HepG2 (cell line): Measurements from ENCODE around the gene SYNM. TPM values are rescaled to one million over a fixed set of nuclear protein-coding genes. Genes with fewer than 3 reads are reported as not detected.
A peak's percentile ranks its signal among the peaks of the same experiment; 100 is the strongest.

Experiments
- CAMTA2 ChIP-seq: sonication (generic); formaldehyde crosslinking; IDR thresholded peaks from 2 replicates; pipeline ENCODE4 v1.4.0; 2020; ENCODE audit warnings: mild to moderate bottlenecking, missing genetic modification reagents, borderline replicate concordance
- CBFB ChIP-seq: sonication (generic); formaldehyde crosslinking; IDR thresholded peaks from 2 replicates; pipeline ENCODE4 v1.4.0; 2020; ENCODE audit warnings: missing genetic modification reagents
- CENPT ChIP-seq: sonication (generic); formaldehyde crosslinking; IDR thresholded peaks from 2 replicates; pipeline ENCODE4 v1.8.0; 2022; ENCODE audit warnings: low read depth, mild to moderate bottlenecking, moderate library complexity, missing genetic modification reagents
- CHD2 ChIP-seq: IDR thresholded peaks from 2 replicates; pipeline ENCODE4 v1.6.1; 2011; ENCODE audit warnings: low read depth, low read length, improper control_type of control experiment
- DNMT3B ChIP-seq: conservative IDR thresholded peaks from 2 replicates; pipeline ENCODE4 v1.6.1; 2016; ENCODE audit warnings: missing biosample characterization, control low read depth
- DPF2 ChIP-seq: sonication (generic); formaldehyde crosslinking; IDR thresholded peaks from 2 replicates; pipeline ENCODE4 v1.4.0; 2020; ENCODE audit warnings: mild to moderate bottlenecking, low read depth, missing genetic modification reagents, borderline replicate concordance
- GABPA ChIP-seq, 2 experiments: IDR thresholded peaks; 2 replicates each; pipeline ENCODE4 v1.6.1; 2011 to 2016; ENCODE audit warnings: low read depth in 2 of 2, low read length in 1 of 2, missing biosample characterization in 1 of 2, missing genetic modification characterization in 1 of 2
- KDM1A ChIP-seq: IDR thresholded peaks from 2 replicates; pipeline ENCODE4 v1.6.1; 2016; ENCODE audit warnings: missing compliant biosample characterization
- KDM6A ChIP-seq: IDR thresholded peaks from 2 replicates; pipeline ENCODE4 v1.6.1; 2016; ENCODE audit warnings: low read depth
- MED13 ChIP-seq: sonication (generic); formaldehyde crosslinking; IDR thresholded peaks from 2 replicates; pipeline ENCODE4 v1.5.0; 2020; ENCODE audit warnings: missing genetic modification reagents
- NCOA2 ChIP-seq: sonication (generic); formaldehyde crosslinking; IDR thresholded peaks from 2 replicates; pipeline ENCODE4 v1.8.0; 2022; ENCODE audit warnings: inconsistent platforms
- NPAS2 ChIP-seq: sonication (generic); formaldehyde crosslinking; IDR thresholded peaks from 2 replicates; pipeline ENCODE4 v1.8.0; 2022; ENCODE audit warnings: mild to moderate bottlenecking, missing genetic modification reagents, borderline replicate concordance
- PHB2 ChIP-seq: fragments of 450-650 bp; IDR thresholded peaks from 2 replicates; pipeline ENCODE4 v1.6.1; 2018; ENCODE audit not compliant: partially characterized antibody
- SETDB1 ChIP-seq: sonication (generic); formaldehyde crosslinking; IDR thresholded peaks from 2 replicates; pipeline ENCODE4 v1.5.1; 2020; ENCODE audit warnings: missing genetic modification reagents, mild to moderate bottlenecking, borderline replicate concordance
- THAP8 ChIP-seq: sonication (generic); formaldehyde crosslinking; IDR thresholded peaks from 2 replicates; pipeline ENCODE4 v1.5.1; 2020; ENCODE audit warnings: missing genetic modification reagents, mild to moderate bottlenecking, borderline replicate concordance
- YEATS2 ChIP-seq: sonication (generic); formaldehyde crosslinking; IDR thresholded peaks from 2 replicates; pipeline ENCODE4 v1.4.0; 2020; ENCODE audit warnings: missing genetic modification reagents, borderline replicate concordance
- ZFP36L2 ChIP-seq: sonication (generic); formaldehyde crosslinking; IDR thresholded peaks from 2 replicates; pipeline ENCODE4 v1.4.0; 2020; ENCODE audit warnings: missing genetic modification reagents
- ZKSCAN8 ChIP-seq: IDR thresholded peaks from 2 replicates; pipeline ENCODE4 v1.6.1; 2016; ENCODE audit warnings: borderline replicate concordance, missing genetic modification reagents, missing compliant biosample characterization
- ZNF256 ChIP-seq: sonication (generic); formaldehyde crosslinking; conservative IDR thresholded peaks from 2 replicates; pipeline ENCODE4 v1.4.0; 2020; ENCODE audit warnings: missing genetic modification reagents
- ZNF3 ChIP-seq: IDR thresholded peaks from 2 replicates; pipeline ENCODE4 v1.7.0; 2017; ENCODE audit warnings: inconsistent platforms
- ZNF546 ChIP-seq: sonication (generic); formaldehyde crosslinking; conservative IDR thresholded peaks from 2 replicates; pipeline ENCODE4 v1.8.1; 2023; ENCODE audit warnings: mild to moderate bottlenecking, missing genetic modification reagents
- ZNF678 ChIP-seq: sonication (generic); formaldehyde crosslinking; IDR thresholded peaks from 2 replicates; pipeline ENCODE4 v1.4.0; 2020; ENCODE audit warnings: mild to moderate bottlenecking, missing genetic modification reagents
- ZNF737 ChIP-seq: sonication (generic); formaldehyde crosslinking; IDR thresholded peaks from 2 replicates; pipeline ENCODE4 v1.5.0; 2020; ENCODE audit warnings: missing genetic modification reagents, mild to moderate bottlenecking, borderline replicate concordance
- ZNF761 ChIP-seq: sonication (generic); formaldehyde crosslinking; conservative IDR thresholded peaks from 2 replicates; pipeline ENCODE4 v1.4.0; 2020; ENCODE audit warnings: mild to moderate bottlenecking, missing genetic modification reagents
- ZNF777 ChIP-seq: sonication (generic); formaldehyde crosslinking; IDR thresholded peaks from 2 replicates; pipeline ENCODE4 v1.4.0; 2020; ENCODE audit warnings: missing genetic modification reagents
- polyA plus RNA-seq, 8 experiments: library from polyadenylated mRNA; depleted of rRNA in 3 of 8; stranded (reverse) in 7 of 8; unstranded in 1 of 8; fragments of >200 nt; fragmentation: Illumina TruSeq in 4 of 8; extraction: Trizol in 4 of 8; gene quantifications; 2 replicates each; pipeline versions ENCODE4 v1.2.1 to v1.2.3, GENCODE V29; 2011 to 2016; ENCODE audit warnings: low read depth in 4 of 8, missing spikeins in 1 of 8, mixed read lengths in 1 of 8; ENCODE audit not compliant: insufficient read depth in 1 of 8
- total RNA-seq, 5 experiments: library from RNA; depleted of rRNA; stranded (reverse); fragments of >200 nt; fragmentation: Illumina TruSeq; extraction: Trizol; gene quantifications; 2 replicates each; pipeline ENCODE4 v1.2.3, GENCODE V29; 2016; ENCODE audit warnings: low read depth in 1 of 5
- TF ChIP-seq, protein P1 (sequence below): sonication (generic); formaldehyde crosslinking; IDR thresholded peaks from 2 replicates; pipeline ENCODE4 v1.4.0; 2020; ENCODE audit warnings: low read depth, mild to moderate bottlenecking, missing genetic modification reagents
- TF ChIP-seq, protein P2 (sequence below): sonication (generic); formaldehyde crosslinking; IDR thresholded peaks from 2 replicates; pipeline ENCODE4 v1.5.1; 2020; ENCODE audit warnings: mild to moderate bottlenecking, missing genetic modification reagents, moderate library complexity

SYNM gene
- total and polyA plus RNA-seq, 2 of the 13 experiments (the other 11 are each of a cell fraction or from before 2014, with no cell fraction given), result 1.1 to 3.7 TPM

DNA sequence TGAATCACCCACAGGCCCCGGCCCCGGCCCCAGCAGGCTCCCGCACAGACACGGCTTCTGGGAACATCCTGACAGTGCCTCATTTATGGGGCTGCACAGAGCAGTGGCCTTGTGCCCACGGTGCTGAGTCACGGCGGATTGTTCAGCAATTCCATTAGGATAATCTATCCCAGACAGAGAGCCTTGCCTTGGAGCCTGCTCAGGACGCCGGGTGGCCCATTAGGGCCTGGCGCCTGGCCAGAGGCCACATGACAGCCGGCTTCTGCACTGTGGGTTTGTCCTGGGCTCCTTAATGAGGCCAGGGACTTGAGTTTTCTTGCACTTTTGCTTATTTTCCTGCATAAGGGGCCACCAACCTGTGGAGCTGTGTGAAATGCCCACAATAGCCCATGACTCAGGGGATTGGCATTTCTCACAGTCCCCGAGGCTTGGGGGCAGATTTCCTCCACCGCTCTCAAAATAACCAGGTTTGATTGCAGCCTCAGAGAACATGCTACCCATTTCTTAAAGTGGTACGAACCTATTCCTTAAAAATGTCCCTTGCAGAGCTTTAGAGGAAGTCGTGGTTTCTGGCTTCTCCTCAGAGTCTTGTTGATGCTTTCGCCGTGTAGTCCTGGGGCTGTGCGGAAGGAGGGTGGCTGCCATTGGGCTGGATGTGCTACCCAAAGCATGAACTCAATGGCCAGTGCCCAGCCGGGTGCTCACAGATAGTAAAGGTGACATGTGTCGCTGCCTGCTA, 19.0 kb downstream of the SYNM start (continued):
- no peak for TF ChIP-seq GABPA (IDR thresholded peaks at IDR 0.05; ENCODE audit: low read depth, low read length)
- no peak for TF ChIP-seq GABPA (CRISPR knock-in tag; IDR thresholded peaks at IDR 0.05; ENCODE audit: low read depth)
- TF ChIP-seq ZNF546 (CRISPR knock-in tag), result no peak
- 0 out of 2 replicates have a peak, but pooled peaks have one; percentile 19 for TF ChIP-seq YEATS2
- no peak for TF ChIP-seq KDM6A (CRISPR knock-in tag)
- TF ChIP-seq NPAS2 (CRISPR knock-in tag), result no peak
- TF ChIP-seq PHB2, result no peak
- no peak for TF ChIP-seq ZNF256 (CRISPR knock-in tag)
- TF ChIP-seq THAP8, result no peak
- TF ChIP-seq DPF2 (CRISPR knock-in tag), result no peak
- no peak for TF ChIP-seq DNMT3B (CRISPR knock-in tag)
- TF ChIP-seq ZNF678 (CRISPR knock-in tag), result no peak
- no peak for TF ChIP-seq KDM1A
- TF ChIP-seq ZNF761, result no peak
- no peak for TF ChIP-seq ZFP36L2 (CRISPR knock-in tag)
- no peak for TF ChIP-seq ZKSCAN8 (CRISPR knock-in tag)
- no peak for TF ChIP-seq ZNF3 (CRISPR knock-in tag)
- no peak for TF ChIP-seq CHD2
- TF ChIP-seq CAMTA2 (CRISPR knock-in tag), result no peak
- TF ChIP-seq, protein P1, sequence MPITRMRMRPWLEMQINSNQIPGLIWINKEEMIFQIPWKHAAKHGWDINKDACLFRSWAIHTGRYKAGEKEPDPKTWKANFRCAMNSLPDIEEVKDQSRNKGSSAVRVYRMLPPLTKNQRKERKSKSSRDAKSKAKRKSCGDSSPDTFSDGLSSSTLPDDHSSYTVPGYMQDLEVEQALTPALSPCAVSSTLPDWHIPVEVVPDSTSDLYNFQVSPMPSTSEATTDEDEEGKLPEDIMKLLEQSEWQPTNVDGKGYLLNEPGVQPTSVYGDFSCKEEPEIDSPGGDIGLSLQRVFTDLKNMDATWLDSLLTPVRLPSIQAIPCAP (CRISPR knock-in tag), result no peak
- TF ChIP-seq MED13, result no peak
- TF ChIP-seq SETDB1 (CRISPR knock-in tag), result no peak
- no peak for TF ChIP-seq NCOA2
- TF ChIP-seq ZNF737, result no peak
- no peak for TF ChIP-seq ZNF777 (CRISPR knock-in tag)
- TF ChIP-seq CENPT, result no peak
- TF ChIP-seq CBFB (CRISPR knock-in tag), result no peak
- TF ChIP-seq, protein P2, sequence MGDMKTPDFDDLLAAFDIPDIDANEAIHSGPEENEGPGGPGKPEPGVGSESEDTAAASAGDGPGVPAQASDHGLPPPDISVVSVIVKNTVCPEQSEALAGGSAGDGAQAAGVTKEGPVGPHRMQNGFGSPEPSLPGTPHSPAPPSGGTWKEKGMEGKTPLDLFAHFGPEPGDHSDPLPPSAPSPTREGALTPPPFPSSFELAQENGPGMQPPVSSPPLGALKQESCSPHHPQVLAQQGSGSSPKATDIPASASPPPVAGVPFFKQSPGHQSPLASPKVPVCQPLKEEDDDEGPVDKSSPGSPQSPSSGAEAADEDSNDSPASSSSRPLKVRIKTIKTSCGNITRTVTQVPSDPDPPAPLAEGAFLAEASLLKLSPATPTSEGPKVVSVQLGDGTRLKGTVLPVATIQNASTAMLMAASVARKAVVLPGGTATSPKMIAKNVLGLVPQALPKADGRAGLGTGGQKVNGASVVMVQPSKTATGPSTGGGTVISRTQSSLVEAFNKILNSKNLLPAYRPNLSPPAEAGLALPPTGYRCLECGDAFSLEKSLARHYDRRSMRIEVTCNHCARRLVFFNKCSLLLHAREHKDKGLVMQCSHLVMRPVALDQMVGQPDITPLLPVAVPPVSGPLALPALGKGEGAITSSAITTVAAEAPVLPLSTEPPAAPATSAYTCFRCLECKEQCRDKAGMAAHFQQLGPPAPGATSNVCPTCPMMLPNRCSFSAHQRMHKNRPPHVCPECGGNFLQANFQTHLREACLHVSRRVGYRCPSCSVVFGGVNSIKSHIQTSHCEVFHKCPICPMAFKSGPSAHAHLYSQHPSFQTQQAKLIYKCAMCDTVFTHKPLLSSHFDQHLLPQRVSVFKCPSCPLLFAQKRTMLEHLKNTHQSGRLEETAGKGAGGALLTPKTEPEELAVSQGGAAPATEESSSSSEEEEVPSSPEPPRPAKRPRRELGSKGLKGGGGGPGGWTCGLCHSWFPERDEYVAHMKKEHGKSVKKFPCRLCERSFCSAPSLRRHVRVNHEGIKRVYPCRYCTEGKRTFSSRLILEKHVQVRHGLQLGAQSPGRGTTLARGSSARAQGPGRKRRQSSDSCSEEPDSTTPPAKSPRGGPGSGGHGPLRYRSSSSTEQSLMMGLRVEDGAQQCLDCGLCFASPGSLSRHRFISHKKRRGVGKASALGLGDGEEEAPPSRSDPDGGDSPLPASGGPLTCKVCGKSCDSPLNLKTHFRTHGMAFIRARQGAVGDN, result peak; percentile 73
